T follicular helper cell (primary cell): Measurements from ENCODE around the gene CARD9.

Experiments
- DNase-seq: peaks from one replicate; pipeline ENCODE4 v3.0.0-alpha.2; 2020; ENCODE audit warnings: low read depth

CARD9 gene

DNA sequence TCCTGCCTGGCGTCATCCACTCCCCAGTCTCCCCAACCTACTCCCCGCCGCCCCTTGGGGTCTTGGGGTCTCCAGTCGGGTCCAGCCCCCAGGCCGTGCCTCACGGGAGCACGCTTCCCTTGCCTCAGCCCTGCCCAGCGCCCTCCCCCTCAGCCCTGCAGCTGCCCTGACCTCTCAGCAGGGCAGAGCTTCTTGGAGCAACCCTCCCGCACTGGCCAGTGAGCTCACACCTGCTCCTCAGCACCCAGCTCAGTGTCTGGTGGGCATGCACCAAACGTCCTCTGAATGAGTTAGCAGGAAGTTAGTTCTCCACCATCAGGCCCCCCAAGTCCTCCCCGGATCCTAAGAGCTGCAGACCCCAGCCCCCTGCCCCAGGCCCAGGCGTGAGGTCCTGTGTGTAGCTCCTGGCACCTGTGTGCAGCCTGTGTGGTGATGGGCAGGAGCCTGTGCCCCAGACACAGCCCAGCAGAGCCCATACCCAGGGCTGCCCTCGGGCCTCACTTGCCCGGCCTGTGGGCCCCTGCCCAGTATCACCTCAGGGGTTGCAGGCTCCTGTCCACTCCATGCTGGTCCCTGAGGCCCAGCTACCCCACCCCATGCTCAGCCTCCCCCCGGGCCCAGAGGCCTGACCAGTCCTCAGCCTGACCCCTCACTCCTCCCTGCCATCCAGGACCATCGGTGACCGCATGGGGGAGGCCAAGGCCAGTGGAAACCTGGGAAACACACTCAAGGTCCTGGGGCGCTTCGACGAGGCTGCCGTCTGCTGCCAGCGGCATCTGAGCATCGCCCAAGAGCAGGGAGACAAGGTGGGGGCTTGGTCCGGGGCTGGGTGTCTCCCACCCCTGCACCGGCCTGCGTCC, 37.9 kb downstream of the CARD9 start:
- DNase-seq = no peak

DNA sequence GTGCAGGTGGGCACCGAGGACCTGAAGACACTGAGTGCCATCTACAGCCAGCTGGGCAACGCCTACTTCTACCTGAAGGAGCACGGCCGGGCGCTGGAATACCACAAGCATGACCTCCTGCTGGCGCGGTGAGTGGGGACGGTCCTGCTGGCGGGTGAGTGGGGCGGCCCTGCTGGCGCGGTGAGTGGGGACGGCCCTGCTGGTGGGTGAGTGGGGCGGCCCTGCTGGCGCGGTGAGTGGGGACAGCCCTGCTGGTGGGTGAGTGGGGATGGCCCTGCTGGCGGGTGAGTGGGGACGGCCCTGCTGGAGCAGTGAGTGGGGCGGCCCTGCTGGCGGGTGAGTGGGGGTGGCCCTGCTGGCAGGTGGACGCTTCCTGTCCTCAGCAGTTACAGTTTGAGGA, 38.9 kb downstream of the CARD9 start:
- no peak for DNase-seq

- DNase-seq = no peak
These were observed 40.0 kb downstream of the CARD9 start for GRCh38 chr9:136333486-136333885.

- no peak for DNase-seq
These were observed 40.4 kb downstream of the CARD9 start for GRCh38 chr9:136333045-136333444.

DNA sequence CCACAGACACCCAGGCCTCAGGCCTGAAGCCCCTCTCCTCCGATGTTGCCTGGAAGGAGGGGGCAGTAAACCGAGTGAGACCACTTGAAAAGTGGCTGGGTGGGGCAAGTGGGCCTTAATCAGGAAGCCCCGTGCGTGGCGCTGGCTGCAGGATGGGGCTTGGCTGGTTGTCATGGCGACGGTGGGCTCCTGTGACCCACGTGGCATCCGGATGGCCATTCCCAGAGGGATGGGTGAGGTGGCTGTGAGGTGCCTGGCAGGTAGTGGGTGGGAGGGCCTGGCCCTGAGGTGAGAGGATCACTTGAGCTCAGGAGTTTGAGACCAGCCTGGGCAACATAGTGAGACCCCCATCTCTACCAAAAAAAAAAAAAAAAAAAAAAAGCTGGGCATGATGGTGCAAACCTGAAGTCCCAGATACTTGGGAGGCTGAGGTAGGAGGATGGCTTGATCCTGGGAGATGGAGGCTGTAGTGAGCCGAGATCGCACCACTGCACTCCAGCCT, 40.9 kb downstream of the CARD9 start:
- DNase-seq = no peak

DNA sequence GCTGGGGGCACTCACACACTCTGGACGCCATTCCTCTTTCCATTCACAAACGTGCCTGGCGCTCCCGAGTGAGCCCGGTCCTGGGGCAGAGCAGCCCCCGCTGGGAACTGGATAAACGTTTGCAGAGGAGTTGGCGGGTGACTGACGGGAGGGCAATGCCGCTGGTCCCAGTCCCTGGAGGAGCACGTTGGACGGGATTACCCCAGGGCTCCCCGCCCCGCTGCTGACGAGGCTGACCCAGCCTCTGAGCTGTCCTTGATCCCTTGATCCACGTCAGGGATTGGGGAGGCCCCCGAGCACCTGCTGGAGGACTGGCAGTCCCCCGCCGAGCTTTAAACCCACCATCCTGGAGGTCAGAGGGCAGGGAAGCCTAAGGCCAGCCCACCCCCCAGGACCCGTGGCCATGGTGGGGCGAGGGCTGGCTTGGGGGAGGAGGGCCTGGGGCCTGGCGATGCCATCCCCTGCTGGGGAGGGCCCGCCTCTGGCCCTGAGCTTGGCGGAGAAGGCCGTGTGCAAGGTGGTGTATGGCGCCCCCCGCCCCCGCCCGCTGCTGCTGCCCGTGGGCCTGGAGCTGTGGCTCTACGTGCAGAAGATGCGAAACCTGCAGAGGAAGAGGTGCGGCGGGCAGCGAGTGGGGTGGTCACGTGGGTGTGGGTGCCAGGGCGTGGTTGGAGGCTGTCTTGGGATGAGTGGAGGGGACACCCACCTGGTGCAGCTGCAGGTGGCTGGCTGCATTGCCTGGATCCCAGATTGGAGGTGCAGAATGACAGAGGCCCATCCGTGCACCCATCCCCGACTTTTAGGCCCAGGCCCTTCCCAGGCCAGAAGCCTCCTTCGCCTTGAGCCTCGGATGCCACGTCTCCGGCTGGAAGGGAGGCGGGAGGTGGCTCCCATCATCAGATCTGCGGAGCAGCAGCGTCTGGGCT, 41.6 kb downstream of the CARD9 start:
- no peak for DNase-seq

DNA sequence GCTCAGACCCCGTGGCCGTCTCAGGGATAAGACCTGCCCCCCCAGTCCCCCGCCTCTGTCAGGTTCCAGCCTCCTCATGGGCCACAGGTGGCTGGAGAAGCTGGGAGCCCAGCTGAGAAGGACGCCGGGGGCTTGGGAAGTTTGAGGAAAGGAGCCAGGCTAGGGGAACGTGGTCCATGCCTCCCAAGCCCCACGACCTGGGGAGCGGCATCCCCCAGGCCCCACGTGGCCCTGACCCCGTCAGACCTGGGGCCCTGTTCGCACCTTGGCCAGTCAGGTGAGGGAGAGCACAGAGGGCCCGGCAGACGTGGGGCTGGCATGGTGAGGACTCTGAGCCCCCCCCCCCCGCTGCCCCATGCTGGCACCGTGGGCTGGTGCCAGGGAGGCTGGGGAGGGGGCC, 42.4 kb downstream of the CARD9 start:
- no peak for DNase-seq

DNA sequence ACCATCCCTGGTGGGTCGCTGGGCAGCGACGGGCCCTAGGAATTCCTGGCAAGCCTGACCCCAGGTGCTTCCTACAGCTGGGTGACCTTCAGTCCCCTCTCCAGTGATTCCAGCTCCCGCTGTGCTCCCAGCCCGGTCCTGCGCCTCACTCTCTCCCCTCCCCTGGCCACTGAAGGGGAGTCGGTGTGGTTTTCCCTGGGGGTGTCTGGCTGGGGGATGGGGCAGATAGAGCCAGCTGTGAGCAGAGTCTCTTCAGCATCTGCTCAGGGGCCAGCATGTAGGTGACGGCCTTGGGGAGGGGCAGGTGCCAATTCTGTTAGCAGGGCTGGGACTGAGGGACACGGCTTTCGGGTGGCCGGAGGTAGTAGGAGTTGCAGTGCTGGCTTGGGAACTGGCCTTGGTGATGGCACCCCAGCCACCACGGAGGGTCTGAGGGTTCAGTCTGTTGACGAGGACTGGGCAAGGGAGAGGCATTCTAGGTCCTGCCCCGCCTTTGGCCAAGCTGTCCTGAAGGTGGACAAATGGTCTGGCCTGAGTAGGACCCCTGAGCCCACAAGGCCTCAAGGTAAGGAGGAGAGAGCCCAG, 43.0 kb downstream of the CARD9 start:
- DNase-seq = no peak

DNA sequence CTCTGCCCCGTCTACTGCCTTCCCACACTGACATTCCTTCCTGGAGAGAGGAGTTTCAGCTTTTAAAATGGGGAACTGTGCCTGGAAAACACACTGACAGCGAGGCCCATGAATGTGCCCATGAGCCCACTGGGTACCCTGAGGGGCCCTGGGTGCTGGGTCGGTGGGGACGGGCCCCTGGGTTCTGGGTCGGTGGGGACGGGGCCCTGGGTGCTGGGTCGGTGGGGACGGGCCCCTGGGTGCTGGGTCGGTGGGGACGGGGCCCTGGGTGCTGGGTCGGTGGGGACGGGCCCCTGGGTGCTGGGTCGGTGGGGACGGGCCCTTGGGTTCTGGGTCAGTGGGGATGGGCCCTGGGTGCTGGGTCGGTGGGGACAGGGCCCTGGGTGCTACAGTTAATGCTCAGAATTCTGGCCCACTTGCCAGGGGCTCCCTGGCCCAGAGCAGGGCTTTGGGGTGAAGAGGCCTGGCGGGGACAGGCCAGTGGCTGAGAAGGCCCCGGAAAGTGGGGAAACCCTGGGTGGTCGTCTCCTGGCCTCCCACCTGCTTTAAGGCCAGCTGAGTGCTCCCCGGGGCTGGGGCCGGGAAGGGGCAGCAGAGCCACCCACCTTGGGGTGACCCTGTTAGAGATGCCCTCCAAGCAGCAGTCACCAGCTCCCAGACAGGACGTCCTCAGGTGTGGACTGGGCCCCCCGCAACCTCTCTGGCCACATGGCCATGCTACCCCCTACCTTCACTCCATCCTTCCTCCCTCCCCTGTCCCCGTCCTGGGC, 43.6 kb downstream of the CARD9 start:
- no peak for DNase-seq

DNA sequence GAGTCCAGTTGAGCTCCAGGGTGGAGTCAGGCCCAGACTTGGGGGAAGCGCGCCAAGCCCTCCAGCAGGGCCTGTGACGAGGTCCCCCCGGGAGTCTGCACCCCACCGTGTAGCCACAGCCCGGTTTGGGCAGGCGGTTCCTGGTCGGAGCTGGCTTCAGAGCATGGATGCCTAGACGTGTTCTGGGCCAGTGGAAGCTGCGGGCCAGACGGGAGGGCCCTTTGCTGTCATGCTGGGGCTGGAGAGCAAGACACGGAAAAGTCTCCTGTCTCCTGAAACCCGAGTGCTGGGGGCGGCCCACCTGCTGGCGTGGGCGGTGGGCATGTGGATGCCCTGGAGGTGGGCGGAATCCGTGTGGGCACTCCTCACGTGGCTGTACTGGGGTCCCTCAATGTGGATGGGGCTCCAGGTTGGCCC, 44.2 kb downstream of the CARD9 start:
- DNase-seq = no peak

DNA sequence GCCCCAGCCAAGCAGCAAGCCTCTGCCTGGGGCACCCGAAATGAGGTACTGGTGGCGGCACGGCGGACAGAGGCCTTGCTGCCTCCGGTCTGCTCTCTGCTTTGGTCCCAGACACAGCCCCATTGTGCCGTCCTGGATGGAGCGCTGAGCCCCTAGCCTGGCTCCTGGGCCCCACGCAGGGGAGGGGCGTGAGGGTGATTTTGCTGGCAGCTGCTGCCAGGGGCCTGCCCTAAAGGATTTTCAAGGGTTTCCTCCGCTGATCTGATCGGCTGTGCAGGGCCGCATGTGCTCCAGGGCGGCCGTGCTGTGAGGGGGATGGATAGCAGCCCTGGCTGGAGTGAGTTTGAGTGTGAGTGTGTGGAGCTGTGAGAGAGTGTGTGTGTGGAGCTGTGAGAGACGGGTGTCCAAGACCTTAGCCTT, 44.8 kb downstream of the CARD9 start:
- DNase-seq = no peak

GRCh38 chr9:136328011-136328621, 45.4 kb downstream of the CARD9 start:
- DNase-seq = no peak

DNA sequence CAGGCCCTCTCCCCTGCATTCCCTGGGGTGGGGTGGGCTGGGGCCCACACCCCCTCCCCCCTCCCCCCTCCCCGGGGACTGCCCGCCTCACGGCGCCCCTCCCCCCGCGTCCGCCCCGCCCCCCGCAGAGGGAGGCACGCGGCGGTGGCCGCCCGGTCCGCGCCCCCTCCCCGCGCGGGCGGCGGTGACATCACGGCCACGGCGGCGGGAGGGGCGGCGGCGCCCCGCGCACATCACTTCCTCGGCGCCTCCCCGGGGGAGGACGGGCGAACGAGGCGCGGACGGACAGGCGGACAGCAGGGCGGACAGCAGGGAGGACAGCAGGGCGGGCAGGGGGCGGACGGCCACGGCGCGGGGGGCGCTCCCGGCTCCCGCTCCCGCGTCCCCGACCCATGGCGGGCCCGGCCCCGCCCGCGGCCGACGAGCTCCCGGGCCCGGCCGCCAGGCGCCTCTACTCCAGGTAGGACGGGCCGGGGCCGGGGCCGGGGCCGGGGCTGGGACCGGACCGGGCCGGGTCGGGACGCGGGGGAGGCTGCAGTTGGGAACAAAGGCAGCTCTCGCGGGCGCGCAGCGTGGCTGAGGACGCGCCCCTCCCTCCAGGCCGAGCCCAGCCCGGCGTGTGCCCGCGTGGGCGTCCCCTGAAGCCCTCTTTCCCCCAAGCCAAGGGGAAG, 46.0 kb downstream of the CARD9 start, which contains the start of gene GPSM1:
TSS of gene GPSM1 (plus strand) at position 236 of the 671 bp plus-strand sequence. CDS start at position 393, 157 bp downstream.
- peak; percentile 10 for DNase-seq

DNA sequence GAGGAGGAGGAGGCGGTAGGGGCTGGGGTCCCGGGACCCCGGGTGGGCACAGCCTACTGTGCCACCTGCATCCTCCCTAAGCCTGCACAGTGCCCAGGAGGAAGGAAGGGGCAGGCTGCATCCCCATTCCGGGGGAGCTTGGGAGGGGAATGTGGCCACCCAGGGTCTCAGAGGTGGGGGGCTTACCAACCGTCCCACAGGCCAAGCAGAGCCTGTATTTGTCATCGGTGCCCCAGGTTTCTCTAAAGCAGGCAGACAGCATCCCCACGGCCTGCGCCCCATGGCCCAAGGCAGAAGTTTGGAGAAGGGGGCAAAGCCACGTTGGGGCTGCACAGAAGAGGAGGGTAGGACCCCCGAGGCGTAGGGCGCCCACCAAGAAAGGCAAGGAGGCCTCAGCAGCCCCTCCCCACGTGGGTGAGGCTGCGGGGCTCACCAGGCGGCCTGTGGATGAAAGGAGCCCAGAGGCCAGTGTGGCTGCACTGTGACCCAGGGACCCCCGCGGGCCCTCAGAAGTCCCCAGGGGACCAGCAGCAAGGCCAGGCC, 46.6 kb downstream of the CARD9 start:
- DNase-seq = no peak

GRCh38 chr9:136326061-136326760, 47.3 kb downstream of the CARD9 start:
- no peak for DNase-seq

- no peak for DNase-seq
These were observed 48.1 kb downstream of the CARD9 start for GRCh38 chr9:136325358-136325757.

- no peak for DNase-seq
These were observed 48.8 kb downstream of the CARD9 start for GRCh38 chr9:136324501-136325300.

DNA sequence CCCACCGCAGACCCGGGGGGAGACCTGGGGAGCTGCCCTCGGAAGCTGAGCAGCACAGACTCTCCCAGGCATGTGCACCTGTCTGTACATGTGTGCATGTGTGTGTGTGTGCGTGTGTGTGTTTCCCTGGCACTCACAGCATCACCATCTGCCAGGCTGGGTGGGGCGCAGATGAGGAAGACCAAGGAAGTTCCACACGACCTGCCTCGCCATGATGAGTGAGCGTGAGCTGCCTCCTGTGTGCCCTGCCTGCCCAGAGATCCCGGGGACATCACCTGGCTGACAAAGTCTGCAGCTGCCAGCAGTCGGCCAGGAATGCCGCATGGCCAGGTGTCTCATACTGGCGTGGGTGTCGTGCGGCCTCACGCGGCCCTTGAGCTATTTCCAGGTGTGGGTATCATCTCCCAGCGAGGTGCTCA, 50.1 kb downstream of the CARD9 start:
- DNase-seq = no peak
